Suppressor macrophage treated with lipopolysaccharide for 4 hours (primary cell): ENCODE data around the gene SLC41A2.
A peak's percentile ranks its signal among the peaks of the same experiment; 100 is the strongest.
"Not testable (repeated sequence)": the region's sequence is repeated elsewhere in the genome, so short reads cannot be mapped to it uniquely, and the experiment has no call there.

ENCODE experiments used
- DNase-seq: peaks from one replicate; pipeline ENCODE4 v3.0.0-alpha.2; 2020

Gene SLC41A2, protein sequence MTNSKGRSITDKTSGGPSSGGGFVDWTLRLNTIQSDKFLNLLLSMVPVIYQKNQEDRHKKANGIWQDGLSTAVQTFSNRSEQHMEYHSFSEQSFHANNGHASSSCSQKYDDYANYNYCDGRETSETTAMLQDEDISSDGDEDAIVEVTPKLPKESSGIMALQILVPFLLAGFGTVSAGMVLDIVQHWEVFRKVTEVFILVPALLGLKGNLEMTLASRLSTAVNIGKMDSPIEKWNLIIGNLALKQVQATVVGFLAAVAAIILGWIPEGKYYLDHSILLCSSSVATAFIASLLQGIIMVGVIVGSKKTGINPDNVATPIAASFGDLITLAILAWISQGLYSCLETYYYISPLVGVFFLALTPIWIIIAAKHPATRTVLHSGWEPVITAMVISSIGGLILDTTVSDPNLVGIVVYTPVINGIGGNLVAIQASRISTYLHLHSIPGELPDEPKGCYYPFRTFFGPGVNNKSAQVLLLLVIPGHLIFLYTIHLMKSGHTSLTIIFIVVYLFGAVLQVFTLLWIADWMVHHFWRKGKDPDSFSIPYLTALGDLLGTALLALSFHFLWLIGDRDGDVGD

DNA sequence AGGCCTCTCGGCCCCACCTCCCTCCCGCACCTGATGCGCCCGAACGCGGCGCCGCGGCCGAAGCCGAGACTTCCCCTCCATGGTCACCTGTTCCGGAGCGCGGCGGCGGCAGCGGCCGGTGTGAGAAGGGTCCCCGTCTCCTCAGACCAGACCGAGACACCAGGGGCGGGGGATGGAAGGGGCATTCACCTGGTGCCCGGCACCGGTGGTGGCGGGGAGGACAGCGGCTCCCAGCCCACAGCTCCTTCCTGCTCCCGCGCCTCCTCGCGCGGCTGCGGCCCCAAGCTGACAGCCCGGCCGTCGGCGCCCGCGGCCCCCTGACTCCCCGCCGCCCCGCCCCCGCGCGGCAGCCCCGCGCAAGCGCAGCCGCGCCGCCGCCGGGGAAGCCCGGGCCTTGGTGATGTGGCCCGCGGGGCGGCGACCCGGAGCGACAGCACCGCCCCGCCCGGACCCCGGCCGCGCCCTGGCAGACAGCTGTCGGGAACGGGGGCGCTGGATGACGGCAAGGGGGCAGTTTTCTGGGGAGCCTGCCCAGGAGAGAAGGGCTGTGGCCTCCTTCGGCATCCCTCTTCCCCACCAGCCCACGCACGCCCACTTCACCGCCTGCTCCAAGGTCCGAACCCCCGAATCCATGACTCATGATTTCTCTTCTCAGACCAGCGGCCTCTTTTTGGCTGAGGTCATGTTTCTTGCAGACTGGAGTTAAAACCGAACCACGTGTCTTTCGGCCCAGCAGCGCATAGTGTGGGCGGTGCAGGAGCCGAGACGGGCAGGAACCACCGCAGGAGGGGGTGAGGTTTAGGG, at the start of gene SLC41A2:
Gene SLC41A2, minus strand, starts transcription at position 290 of the 804 bp plus-strand sequence. CDS start 29,763 bp downstream, outside the sequence.
- peak; percentile 97 for DNase-seq

DNA sequence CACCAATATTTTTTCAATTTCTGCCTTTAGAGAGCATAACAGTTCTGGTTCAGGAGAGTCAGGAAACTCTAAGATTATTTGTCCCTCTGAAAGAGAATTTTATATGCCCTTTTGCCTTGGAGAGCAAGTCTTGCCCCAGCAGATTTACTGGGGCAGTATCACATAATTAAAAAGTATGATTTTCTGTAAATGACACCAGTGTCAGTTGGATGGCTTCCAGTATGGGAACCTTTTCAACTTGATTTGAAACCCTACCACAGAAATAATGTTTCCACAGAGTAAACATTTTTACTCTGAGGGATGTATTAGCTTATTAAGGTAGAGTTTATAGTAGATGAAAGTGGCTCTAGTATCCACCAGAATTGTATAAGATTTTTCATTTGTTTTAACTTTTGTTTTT, 43.4 kb upstream of the SLC41A2 start:
- no peak for DNase-seq

DNA sequence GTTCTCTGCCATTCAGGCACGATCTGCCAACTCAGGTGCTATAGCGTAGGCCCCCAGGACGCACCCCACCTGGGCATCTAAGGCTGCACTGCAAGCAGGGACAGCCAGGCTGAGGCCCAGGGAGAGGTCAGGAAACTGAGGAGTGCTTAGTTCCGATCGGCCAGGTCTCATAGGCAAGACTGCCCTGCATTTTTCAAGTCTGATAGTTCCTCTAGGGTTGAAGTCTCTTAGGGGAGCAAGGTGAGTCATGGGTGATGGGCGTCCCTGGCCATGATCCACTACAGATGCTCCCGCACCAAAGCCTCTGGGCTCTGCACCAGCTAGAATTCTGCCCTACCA, 41.2 kb upstream of the SLC41A2 start:
- DNase-seq = no peak

DNA sequence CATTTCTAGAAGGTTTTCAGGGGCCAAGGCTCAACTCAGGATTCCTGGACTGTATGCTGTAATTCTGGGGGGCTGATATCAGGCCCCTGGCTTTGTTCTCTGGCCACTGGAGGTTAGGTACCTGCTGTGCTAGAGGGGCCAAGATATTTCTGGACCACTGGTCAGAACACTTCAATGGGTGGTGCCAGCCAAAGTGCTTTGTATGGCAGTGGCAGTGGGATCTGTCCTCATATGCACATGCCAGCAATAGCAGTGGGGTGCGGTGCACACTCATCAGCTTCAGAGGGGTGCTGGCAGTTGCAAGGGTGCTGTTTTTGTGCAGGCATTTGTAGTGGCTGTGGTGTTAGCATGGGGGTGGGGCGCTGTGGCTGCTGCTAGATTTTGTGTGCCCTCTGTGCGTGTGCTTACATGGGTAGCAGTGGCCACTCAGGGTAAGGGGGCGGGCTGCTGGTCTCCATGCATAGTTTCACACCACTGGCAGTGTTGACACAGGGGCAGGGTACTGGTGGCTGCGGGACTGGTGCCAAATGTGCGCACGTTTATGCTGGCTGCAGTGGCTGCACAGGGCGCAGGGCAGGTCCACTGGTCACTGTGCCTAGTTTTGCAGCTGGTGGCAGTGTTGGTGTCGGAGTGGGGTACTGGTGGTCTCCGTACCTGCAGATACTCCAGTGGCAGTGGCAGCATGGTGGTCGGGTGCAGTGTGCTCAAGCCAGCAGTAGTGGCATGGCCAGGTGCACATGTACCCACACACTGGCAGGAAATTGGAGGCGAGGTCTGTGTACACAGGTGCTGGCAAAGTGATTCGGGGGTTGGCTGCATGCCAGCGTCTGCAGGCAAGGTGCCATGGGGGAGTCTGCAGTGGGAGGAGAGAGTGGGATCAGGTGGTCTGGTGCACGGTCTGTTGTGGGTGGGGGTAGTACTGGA, 40.6 kb upstream of the SLC41A2 start:
- no peak for DNase-seq

DNA sequence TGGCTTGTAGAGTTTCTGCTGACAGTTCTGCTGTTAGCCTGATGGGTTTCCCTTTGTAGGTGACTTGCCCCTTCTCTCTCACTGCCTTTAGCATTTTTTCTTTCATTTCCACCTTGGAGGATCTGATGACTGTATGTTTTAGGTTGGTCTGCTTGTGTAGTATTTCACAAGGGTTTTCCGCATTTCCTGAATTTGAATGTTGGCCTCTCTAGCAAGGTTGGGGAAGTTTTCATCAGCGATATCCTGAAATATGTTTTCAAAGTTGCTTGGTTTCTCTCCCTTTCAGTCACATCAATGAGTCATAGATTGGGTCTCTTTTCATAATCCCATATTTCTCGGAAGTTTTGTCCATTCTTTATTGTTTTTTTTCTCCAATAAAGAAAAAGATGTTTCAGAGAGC, 39.5 kb upstream of the SLC41A2 start:
- peak; percentile 84 for DNase-seq

DNA sequence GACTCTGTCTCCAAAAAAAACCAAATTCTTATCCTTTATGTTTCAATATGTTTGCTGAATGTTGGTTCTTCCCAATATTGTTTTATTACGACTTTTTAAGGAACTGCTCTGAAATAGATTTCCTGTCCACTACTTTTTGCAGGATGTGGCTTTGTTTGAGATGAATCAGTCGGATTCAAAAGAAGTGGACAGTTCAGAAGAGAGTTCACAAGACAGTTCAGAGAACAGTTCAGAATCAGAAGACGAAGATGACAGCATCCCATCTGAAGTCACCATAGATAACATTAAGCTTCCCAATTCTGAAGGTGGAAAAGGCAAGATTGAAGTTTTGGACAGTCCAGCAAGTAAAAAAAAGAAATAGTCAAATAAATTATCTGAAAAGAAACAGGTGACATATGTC, 36.2 kb upstream of the SLC41A2 start:
- DNase-seq = peak; percentile 67

DNA sequence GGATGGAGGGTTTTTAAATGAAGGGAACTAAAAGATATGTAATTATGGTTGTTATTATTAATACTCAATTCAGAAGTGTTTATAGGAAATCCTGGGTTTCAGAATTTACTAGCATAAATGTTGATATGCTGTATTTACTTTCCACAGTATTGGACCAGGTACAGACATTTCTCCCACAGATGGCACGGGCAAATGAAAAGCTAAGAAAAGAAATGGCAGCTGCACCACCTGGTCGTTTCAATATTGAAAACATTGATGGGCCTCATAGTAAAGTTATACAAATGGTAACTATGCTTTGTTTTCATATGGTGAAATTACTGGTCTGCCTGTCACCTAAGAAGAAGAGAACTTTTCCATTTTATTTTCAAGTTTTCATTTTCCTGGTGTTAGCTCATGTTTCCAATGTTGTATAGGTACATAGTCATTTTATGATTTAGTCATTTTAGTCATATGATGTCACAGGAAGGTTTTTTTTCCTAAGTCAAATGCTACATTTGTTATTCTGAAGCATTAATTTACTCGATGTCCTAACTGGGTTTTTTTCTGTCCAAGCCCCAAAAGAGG, 33.6 kb upstream of the SLC41A2 start:
- no peak for DNase-seq

DNA sequence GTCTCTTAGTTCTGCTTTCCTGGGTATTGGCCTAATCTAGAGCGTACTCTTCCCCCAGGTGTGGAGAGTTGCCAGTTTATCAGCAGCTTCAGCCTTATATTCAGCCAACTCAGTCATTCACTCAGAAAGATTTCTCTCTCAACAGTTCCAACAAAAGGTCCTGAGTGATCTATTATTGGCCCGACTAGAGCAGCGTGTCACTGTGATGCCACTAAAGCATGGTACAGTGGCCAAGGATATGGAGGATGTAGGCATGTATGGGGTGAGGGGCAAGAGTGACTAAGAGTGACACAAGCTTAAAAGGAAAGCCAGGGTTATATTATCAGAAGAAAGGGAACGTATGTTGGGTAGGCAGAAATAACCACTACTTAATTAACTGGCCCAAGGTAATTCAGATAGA, 32.9 kb upstream of the SLC41A2 start:
- no peak for DNase-seq

DNA sequence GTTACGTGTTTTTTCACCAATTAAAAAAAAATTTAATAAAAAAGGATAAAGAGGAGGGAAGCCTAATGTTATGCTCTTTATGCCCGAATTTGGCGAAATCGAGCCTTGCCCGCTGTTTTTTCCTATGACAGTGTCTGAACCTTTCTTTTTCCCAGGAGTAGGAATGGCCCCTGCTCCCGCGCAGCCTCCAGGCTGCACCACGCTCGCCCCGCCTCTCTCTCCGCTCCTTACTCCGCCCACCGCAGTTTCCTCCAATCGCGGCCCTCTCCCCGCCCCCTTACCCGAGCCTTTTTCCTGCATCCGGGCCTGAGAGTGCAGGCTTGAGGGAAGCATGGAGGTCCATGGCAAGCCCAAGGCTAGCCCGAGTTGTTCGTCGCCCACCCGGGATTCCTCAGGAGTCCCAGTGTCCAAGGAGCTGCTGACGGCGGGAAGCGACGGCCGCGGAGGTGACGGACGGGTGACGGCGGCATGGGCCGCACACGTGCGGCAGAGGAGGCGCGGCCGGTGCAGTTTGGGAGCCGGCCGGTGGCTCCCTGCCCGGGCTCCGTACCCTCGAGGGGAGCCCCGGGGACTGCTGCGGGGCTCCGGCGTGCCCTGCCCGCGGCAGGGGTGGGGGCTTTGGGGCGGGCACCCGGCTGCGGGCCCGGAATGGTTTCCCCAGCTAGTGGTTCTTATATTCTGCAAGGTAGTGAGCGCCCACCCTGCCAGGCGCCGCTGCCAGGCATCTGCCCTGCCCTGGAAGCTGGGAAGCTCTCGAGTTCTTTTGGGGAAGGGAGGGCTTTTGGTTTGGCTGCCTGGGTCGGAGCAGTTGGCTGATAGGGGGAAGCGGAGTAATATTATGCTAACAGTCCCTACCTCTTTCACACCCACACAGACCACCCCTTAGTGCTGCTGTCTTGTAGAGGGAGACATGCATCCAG, 28.2 kb upstream of the SLC41A2 start, which contains the start of gene NOPCHAP1:
Gene NOPCHAP1, plus strand, starts transcription at position 295 of the 920 bp plus-strand sequence. Its CDS starts 37 bp downstream, at position 332.
- peak; percentile 92 for DNase-seq

DNA sequence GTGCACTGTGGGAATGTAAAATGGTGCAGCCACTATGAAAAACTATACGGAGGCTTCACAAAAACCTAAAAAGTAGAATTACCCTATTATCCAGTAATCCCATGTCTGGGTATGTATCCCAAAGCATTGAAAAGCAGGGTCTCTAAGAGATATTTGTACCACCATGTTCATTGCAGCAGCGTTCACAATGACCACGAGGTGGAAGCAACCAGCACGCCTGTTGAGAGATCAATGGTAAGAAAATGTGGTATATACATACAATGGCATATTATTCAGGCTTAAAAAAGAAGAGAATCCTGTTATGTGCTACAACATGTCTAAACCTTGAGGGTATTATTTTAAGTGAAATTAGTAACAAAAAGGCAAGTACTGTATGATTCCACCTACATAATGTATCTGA, 27.1 kb upstream of the SLC41A2 start:
- no peak for DNase-seq

DNA sequence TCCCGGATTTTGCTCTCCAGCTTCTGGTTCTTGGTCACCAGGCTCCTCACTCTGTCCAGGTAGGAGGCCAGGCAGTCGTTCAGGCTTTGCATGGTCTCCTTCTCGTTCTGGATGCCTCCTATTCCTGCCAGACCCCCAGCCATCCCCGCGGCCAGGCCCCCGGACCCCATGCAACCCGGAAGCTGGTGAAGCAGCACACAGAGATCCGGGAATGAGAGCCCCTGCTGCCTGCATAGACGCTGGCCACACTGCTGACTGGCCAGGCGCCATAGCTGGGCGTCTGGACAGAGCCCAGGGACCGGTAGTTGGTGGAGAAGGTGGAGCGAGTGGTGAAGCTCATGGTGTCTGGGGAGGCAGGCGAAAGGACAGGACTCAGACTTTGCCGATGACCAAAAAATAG, 19.6 kb upstream of the SLC41A2 start:
- not testable (repeated sequence) for DNase-seq

DNA sequence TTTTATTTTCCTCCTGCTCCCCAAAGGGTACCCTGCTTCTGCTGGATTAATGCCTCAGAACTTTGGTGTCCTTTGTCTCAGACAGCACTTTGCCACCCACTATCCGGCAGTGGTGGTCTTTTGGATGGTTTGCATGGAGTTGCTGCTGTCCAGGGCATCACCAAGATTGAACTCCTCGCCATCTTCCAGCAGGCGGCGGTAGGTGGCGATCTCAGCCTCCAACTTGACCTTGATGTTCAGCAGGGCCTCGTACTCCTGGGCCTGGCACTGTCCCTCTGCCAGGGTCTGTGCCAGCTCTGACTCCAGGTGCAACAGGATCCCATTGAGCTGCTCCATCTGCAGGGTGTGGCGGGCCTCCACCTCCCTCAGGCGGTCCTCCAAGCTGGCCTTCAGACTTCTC, 18.6 kb upstream of the SLC41A2 start:
- DNase-seq = no peak

DNA sequence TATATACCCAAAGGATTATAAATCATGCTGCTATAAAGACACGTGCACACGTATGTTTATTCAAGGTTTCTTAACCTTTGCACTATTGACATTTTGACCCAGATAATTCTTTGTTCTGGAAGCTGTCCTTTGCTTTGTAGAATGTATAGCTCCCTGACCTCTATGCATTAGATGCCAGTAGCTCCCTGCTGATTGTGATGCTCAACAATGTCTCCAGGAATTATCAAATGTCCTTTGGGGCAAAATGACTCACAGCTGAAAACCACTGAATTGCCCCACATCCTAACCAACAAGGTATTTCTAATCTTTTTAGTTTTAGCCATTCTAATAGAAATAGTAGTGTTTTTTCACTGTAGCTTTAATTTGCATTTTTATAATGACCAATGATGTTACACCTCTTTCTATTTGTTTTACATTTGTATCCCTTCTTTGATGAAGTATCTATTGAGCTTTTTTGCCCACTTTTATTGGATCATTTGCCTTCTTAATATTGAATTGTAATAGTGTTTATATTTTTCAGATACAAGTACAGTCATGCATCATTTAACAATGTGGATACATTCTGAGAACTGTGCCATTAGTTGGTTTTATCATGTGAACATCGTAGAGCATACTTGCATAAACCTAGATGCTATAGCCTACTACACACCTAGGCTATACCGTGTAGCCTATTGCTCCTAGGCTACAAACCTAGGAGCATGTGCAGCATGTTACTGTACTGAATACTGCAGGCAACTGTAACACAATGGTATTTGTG, 17.7 kb upstream of the SLC41A2 start:
- peak; percentile 30 for DNase-seq

DNA sequence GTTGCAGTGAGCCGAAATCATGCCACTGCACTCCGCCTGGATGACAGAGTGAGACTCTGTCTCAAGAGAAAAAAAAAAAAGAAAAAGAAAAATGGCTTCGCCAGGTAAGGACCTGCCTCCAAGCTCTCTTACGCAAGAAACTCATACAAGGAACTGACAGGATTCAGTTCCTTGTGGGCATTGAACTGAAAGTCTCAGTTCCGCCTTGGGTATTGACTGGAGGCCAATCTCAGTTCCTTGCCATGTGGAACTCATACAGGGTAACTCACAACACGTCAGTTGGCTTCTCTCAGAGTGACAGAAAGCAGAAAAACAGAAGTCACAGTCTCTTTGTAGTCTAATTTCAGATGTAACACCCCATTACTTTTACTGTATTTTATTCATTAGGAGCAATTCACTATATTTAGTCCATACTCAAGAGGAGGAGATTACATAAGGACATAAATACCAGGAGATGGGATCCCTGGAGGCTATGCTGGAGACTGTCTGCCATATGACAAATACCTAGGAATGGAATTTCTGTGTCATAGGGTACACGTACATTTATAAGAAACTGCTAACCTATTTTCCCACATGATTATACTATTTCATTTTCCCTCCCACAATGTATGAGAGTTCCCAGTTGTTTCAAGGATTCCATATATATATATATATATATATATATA, 16.7 kb upstream of the SLC41A2 start:
- DNase-seq = peak; percentile 92

DNA sequence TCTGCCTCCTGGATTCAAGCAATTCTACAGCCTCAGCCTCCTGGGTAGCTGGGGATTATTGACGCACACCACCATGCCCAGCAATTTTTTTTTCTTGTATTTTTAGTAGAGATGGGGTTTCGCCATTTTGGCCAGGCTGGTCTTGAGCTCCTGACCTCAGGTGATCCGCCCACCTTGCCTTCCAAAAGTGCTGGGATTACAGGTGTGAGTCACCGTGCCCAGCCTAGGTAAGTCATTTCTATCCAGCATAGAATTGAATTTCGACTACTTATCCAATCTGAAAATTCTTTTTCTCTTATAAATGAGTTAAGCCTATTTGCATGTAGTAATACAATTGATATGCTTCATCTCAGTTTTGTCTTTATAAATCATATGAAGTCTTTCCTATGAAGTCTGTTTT, 15.2 kb upstream of the SLC41A2 start:
- no peak for DNase-seq

DNA sequence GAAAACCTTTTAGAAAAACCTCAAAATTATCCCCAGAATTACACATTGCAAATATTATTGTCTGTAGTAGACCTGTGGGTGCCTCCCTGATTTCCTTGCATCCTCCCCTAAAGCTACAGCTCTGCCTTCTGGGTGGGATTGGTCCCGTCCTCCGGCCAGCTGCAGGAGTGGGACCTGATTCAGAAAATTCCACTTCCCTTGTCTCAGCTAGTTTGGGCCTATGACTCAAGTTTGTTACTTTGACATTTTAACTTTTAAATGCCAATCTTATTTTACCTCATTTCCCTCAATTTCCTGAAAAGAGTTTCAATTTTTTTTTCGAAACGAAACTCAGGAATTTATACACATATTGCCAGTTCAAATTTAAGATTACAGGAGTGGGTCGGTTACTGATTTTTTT, 13.2 kb upstream of the SLC41A2 start:
- DNase-seq = peak; percentile 64

DNA sequence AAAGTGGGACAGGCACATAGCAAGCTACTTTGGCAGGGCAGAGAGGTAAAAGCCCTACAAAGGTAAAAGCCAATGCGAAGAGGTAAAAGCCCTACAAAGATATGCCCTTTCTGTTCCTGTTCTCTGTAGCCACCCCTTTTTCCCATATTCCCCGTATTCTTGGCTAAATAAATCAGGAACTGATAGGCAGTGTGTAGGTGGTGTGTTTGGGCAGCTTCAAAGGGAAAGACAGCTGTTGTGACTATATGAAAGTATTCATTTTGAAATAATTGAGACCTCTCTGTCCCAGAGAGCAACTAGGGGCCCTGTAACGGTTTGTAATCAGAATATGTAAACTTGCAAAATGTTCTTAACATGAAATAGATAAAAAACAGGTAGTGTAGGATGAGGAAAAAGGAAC, 11.3 kb upstream of the SLC41A2 start:
- peak; percentile 25 for DNase-seq

DNA sequence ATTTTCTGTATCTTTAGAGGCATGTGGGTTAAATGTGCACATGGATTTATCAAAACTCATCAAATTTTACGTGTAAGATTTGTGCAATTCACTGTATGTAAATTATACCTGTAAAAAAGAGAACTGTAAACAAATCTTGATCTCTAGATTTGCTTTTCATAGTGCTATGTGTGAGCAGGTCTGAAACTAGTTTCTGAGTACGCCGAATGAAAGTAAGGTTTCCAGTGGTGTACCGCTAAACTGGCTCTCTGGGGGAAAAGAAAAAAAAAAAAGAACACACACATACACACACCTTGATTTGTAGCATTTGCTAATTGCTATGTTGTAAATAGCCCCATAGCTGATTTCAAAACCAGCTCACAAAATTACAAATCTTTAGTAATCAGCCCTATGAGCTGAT, 8.6 kb upstream of the SLC41A2 start:
- no peak for DNase-seq

DNA sequence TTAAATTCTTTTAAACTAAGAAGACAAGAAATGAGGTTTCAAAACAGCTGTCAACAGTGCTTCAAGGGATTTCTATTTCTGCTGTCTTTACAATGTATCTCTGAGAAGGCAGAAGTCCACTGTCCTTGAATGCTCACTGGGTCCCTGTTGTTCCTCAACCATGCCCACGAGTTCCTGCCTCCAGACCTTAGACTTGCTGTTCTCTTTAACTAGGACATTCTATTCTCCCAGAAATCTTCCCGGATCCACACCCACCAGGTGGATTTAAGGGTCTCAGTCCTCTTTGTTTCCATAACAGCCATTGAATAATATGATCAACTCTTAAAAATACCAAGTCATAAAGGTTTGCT, 6.7 kb upstream of the SLC41A2 start:
- peak; percentile 12 for DNase-seq
